HG03135 (cell line): ENCODE measurements around the gene NMB.

Experiments
- ATAC-seq: cut with Tn5 transposase; IDR thresholded peaks from one replicate; pipeline ENCODE4 v1.9.1; 2021; ENCODE audit warnings: mild to moderate bottlenecking, moderate library complexity; ENCODE audit not compliant: unreplicated experiment

NMB gene

GRCh38 chr15:84620626-84621025 lies 37.4 kb downstream of the NMB start:
- no peak for ATAC-seq

- ATAC-seq = no peak
Measured at GRCh38 chr15:84616235-84616634, 41.8 kb downstream of the NMB start.

DNA sequence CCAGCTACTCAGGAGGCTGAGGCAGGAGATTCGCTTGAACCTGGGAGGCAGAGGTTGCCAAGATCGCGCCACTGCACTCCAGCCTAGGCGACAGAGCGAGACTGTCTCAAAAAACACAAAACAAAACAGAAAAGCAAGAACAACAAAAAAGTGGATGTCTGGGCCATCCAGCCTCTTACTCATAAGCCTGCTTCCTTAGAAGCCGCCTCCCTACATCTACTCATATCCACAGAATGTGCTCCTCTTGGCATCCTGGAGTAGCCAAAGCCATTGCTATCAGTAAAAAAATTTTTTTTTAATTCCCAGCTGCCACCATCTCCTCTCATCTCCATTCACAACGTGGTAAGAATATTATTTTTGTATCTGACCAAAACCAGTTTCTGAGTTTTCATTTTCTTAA lies 46.4 kb downstream of the NMB start:
- no peak for ATAC-seq

GRCh38 chr15:84609818-84610525 lies 48.0 kb downstream of the NMB start:
- no peak for ATAC-seq

GRCh38 chr15:84608707-84609284 lies 49.2 kb downstream of the NMB start:
- no peak for ATAC-seq

DNA sequence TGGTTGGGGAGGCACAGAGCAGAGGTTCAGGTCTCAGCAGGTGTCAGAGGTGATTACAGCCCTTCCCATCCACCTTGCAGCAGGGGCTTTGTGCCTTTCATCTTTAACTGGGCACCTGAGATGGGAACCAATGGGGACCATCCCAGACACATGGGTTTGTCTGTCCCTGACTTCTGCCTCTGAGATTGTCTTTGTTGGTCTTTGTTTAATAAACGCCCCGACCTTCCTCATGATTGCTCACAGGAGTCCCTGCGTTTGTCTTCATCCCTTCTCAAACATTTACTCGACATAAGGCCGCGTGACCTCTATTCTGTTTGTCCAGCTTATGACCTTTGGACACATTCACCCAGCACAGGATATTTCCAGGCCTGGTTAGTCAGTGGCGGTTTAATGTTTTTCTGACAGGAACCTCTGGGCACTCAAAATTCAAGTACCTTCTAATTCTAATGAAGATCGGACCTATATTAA lies 51.3 kb downstream of the NMB start:
- ATAC-seq = no peak

GRCh38 chr15:84605554-84605882 lies 52.5 kb downstream of the NMB start:
- no peak for ATAC-seq
